HepG2 (cell line): Measurements from ENCODE around the gene PCSK5. TPM values are rescaled to one million over a fixed set of nuclear protein-coding genes. Genes with fewer than 3 reads are reported as not detected.

Source experiments
- ATAC-seq: fragments of 200-7000 bp; cut with Tn5 transposase; 3 replicates; pipeline ENCODE4 v1.9.1; 2020; ENCODE audit warnings: mild to moderate bottlenecking, moderate library complexity
- BruUV-seq: library from RNA; stranded (reverse); fragments of 400-500 nt; replicated peaks from 2 replicates; lab custom pipeline; 2021; lab: Mats Ljungman, UMichigan
- CTCF ChIA-PET: fragments of 300-600 bp; formaldehyde crosslinking; extraction: SDS; loops from one replicate; lab custom pipeline; 2021; ENCODE audit warnings: low total read pairs, inconsistent platforms, low intra/inter-chr PET ratio; lab: Yijun Ruan, JAX
- POLR2A ChIA-PET: fragments of 350-600 bp; sonication (Branson Sonifier 250); formaldehyde crosslinking; loops from one replicate; lab custom pipeline; 2020; ENCODE audit warnings: antibody characterized with exemption, inconsistent platforms; lab: Yijun Ruan, JAX
- DNase-seq: peaks from one replicate; pipeline ENCODE4 v3.0.0-alpha.2; 2015; ENCODE audit warnings: low spot score
- FAIRE-seq: peaks from 3 replicates; lab custom pipeline; 2011; peaks lifted over from hg19 to GRCh38; lab: Jason Lieb, UNC
- H2AFZ ChIP-seq: one replicate; pipeline ENCODE4 v1.6.1; 2011; ENCODE audit warnings: low read length, inconsistent platforms
- H3K27ac ChIP-seq: fragments of 300-600 bp; 3 replicates; pipeline ENCODE4 v1.8.0; 2011; ENCODE audit warnings: mixed run types, mild to moderate bottlenecking, mixed read lengths, low read length, inconsistent platforms; ENCODE audit not compliant: insufficient read depth; ENCODE audit errors: extremely low read length
- H3K27me3 ChIP-seq, 2 experiments: fragments of 200-600 bp in 1 of 2; 2 replicates in 1 of 2; 3 replicates in 1 of 2; pipeline versions ENCODE4 v1.6.0 to v1.8.0; 2011; ENCODE audit warnings: low read length in 2 of 2, mild to moderate bottlenecking in 2 of 2, moderate library complexity in 2 of 2, inconsistent platforms in 1 of 2; ENCODE audit not compliant: insufficient read depth in 2 of 2, control insufficient read depth in 1 of 2
- H3K36me3 ChIP-seq, 2 experiments: fragments of 200-600 bp in 1 of 2; replicated peaks in 1 of 2; 2 replicates in 1 of 2; 3 replicates in 1 of 2; pipeline versions ENCODE4 v1.5.1 to v1.8.0; 2011; ENCODE audit warnings: low read length in 2 of 2, inconsistent platforms in 1 of 2; ENCODE audit not compliant: insufficient read depth in 2 of 2, control insufficient read depth in 1 of 2
- H3K4me1 ChIP-seq: 2 replicates; pipeline ENCODE4 v1.5.1; 2012; ENCODE audit warnings: low read length, inconsistent platforms; ENCODE audit not compliant: insufficient read depth
- H3K4me2 ChIP-seq: 2 replicates; pipeline ENCODE4 v1.6.0; 2011; ENCODE audit warnings: low read depth, low read length, inconsistent platforms
- H3K4me3 ChIP-seq, 3 experiments: fragments of 200-600 bp in 1 of 3; sonication (generic), shearing (Covaris generic) in 1 of 3; replicated peaks in 1 of 3; 2 replicates each; pipeline ENCODE4 v1.5.1; 2011 to 2016; ENCODE audit warnings: low read length in 3 of 3, inconsistent platforms in 2 of 3, low read depth in 2 of 3, mild to moderate bottlenecking in 2 of 3, control low read depth in 1 of 3, mixed read lengths in 1 of 3; ENCODE audit not compliant: insufficient read depth in 1 of 3
- H3K79me2 ChIP-seq: one replicate; pipeline ENCODE4 v1.6.1; 2011; ENCODE audit warnings: low read length, inconsistent platforms; ENCODE audit not compliant: insufficient read depth
- H3K9ac ChIP-seq: 2 replicates; pipeline ENCODE4 v1.6.0; 2011; ENCODE audit warnings: mild to moderate bottlenecking, low read depth, low read length, inconsistent platforms; ENCODE audit not compliant: insufficient read depth
- H3K9me3 ChIP-seq: 2 replicates; pipeline ENCODE4 v1.5.1; 2012; ENCODE audit warnings: mild to moderate bottlenecking, low read length
- H4K20me1 ChIP-seq: 2 replicates; pipeline ENCODE4 v1.6.0; 2011; ENCODE audit warnings: inconsistent platforms, mild to moderate bottlenecking, low read length, moderate library complexity; ENCODE audit not compliant: insufficient read depth
- CENPBD1 ChIP-seq: sonication (generic); formaldehyde crosslinking; IDR thresholded peaks from 2 replicates; pipeline ENCODE4 v1.8.0; 2022; ENCODE audit warnings: missing genetic modification reagents, low read depth, mild to moderate bottlenecking, borderline replicate concordance
- DZIP1 ChIP-seq: sonication (generic); formaldehyde crosslinking; IDR thresholded peaks from 2 replicates; pipeline ENCODE4 v1.5.0; 2020; ENCODE audit warnings: mild to moderate bottlenecking, missing genetic modification reagents
- ERF ChIP-seq: IDR thresholded peaks from 2 replicates; pipeline ENCODE4 v1.6.1; 2018; ENCODE audit warnings: missing biosample characterization, missing genetic modification reagents
- MXD1 ChIP-seq: sonication (generic); formaldehyde crosslinking; IDR thresholded peaks from 2 replicates; pipeline ENCODE4 v1.4.0; 2020; ENCODE audit warnings: mild to moderate bottlenecking, missing genetic modification reagents
- ZFP82 ChIP-seq: sonication (generic); formaldehyde crosslinking; IDR thresholded peaks from 2 replicates; pipeline ENCODE4 v1.5.1; 2020; ENCODE audit warnings: mild to moderate bottlenecking, missing genetic modification reagents, borderline replicate concordance
- ZNF30 ChIP-seq: sonication (generic); formaldehyde crosslinking; IDR thresholded peaks from 2 replicates; pipeline ENCODE4 v1.5.0; 2020; ENCODE audit warnings: mild to moderate bottlenecking, missing genetic modification reagents
- in situ Hi-C: cut with HindIII; loops from 2 replicates; pipeline ENCODE4 v1.10.0; 2017; ENCODE audit warnings: low pct_unique_long_range_greater_than_20kb; ENCODE audit not compliant: extremely low pct_ligation_motif_present
- intact Hi-C: fragments of 100-400 bp; cut with micrococcal nuclease; formaldehyde crosslinking; loops from one replicate; pipeline ENCODE4 v1.10.0; 2022; ENCODE audit not compliant: unreplicated experiment
- polyA plus RNA-seq, 8 experiments: library from polyadenylated mRNA; depleted of rRNA in 3 of 8; stranded (reverse) in 7 of 8; unstranded in 1 of 8; fragments of >200 nt; fragmentation: Illumina TruSeq in 4 of 8; extraction: Trizol in 4 of 8; gene quantifications; 2 replicates each; pipeline versions ENCODE4 v1.2.1 to v1.2.3, GENCODE V29; 2011 to 2016; ENCODE audit warnings: low read depth in 4 of 8, missing spikeins in 1 of 8, mixed read lengths in 1 of 8; ENCODE audit not compliant: insufficient read depth in 1 of 8
- total RNA-seq, 5 experiments: library from RNA; depleted of rRNA; stranded (reverse); fragments of >200 nt; fragmentation: Illumina TruSeq; extraction: Trizol; gene quantifications; 2 replicates each; pipeline ENCODE4 v1.2.3, GENCODE V29; 2016; ENCODE audit warnings: low read depth in 1 of 5

PCSK5 gene
- total and polyA plus RNA-seq, 2 of the 13 experiments (the other 11 are each of a cell fraction or from before 2014, with no cell fraction given) = 0.55 to 0.66 TPM

- TF ChIP-seq DZIP1 (CRISPR knock-in tag) (no peak), MXD1 (CRISPR knock-in tag) (no peak), ZFP82 (CRISPR knock-in tag) (no peak), CENPBD1 (CRISPR knock-in tag) (no peak), ZNF30 (no peak)
- TF ChIP-seq, all 625 proteins: peak for 0
These were observed 84.6 kb downstream of the PCSK5 start (continued) for GRCh38 chr9:75975071-75975470.

GRCh38 chr9:75976549-75976948 is 86.1 kb downstream of the PCSK5 start:
- DNase-seq (no peak), ATAC-seq (no peak)
- H3K9me3 ChIP-seq = no peaks in the 10 kb centered on the region
- no peaks in the 10 kb centered on the region for H3K36me3 ChIP-seq
- ChIA-PET POLR2A (no interaction called here), CTCF (no interaction called here)
- H3K27ac ChIP-seq = no peak overlapping the region
- no peaks in the 10 kb centered on the region for H3K79me2 ChIP-seq
- no peaks in the 10 kb centered on the region for H4K20me1 ChIP-seq
- H3K4me1 ChIP-seq = no peaks in the 10 kb centered on the region
- no peak overlapping the region for H3K4me3 ChIP-seq
- no peak for TF ChIP-seq ERF (CRISPR knock-in tag)
- TF ChIP-seq, all 625 proteins: peak for 0
- Histone ChIP-seq H2AFZ (no peak overlapping the region), H3K27me3 (no peaks in the 10 kb centered on the region), H3K9ac (no peak overlapping the region), H3K4me2 (no peak overlapping the region)
- BruUV-seq = no TSS peak
- intact Hi-C loops (no loop called here), in situ Hi-C loops (loop anchor here (10.0 kb wide), 1 partner anchor 58 kb away; no protein-coding TSS in a partner anchor)
- no peak for FAIRE-seq
